HG02970 (cell line): ENCODE data around the gene CMYA5.
"Not testable (repeated sequence)": the region's sequence is repeated elsewhere in the genome, so short reads cannot be mapped to it uniquely, and the experiment has no call there.

Source experiments
- ATAC-seq: cut with Tn5 transposase; IDR thresholded peaks from one replicate; pipeline ENCODE4 v1.9.1; 2021; ENCODE audit warnings: mild to moderate bottlenecking, moderate library complexity, moderate number of reproducible peaks; ENCODE audit not compliant: unreplicated experiment, low FRiP score

CMYA5 gene

GRCh38 chr5:79702606-79703380, 13.2 kb downstream of the CMYA5 start:
- no peak for ATAC-seq

DNA sequence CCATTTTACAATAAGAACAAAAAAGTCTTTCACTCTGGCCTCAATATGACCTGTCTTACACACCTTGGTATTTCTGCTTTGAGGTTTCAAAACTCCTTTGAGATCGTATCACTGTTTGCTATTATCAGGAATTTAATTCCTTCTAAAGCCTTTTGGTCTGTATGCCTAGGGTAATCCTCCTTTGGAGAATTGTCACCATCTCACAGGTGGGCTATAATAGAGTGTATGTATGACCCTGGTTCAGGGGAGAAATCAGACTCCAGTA, 13.7 kb downstream of the CMYA5 start:
- no peak for ATAC-seq

DNA sequence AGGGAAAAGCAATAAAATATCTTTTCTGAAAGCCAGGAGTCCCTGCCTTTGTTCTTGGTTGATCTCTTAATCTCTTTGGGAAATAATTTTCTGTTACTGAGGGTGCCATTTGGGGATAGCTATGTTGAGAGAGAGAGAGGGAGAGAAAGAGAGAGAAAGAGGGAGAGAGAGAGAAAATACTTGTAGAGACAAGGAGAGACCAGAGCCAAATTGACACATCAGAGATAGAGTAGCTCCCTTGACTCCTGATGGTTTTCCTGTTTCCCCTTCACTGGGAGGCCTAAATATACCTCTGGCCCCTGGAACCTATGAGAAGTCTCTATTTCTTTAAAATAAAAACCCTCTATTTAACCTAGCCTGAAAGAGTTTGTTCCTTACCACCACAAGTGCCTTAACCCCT, 14.9 kb downstream of the CMYA5 start:
- no peak for ATAC-seq

GRCh38 chr5:79705632-79706031, 16.0 kb downstream of the CMYA5 start:
- ATAC-seq: no peak

GRCh38 chr5:79706317-79706716, 16.7 kb downstream of the CMYA5 start:
- ATAC-seq: not testable (repeated sequence)

- no peak for ATAC-seq
These were observed 17.9 kb downstream of the CMYA5 start for GRCh38 chr5:79707535-79707934.

- ATAC-seq: no peak
These were observed 23.1 kb downstream of the CMYA5 start for GRCh38 chr5:79712741-79713140.

GRCh38 chr5:79713727-79714126, 24.1 kb downstream of the CMYA5 start:
- ATAC-seq: no peak

DNA sequence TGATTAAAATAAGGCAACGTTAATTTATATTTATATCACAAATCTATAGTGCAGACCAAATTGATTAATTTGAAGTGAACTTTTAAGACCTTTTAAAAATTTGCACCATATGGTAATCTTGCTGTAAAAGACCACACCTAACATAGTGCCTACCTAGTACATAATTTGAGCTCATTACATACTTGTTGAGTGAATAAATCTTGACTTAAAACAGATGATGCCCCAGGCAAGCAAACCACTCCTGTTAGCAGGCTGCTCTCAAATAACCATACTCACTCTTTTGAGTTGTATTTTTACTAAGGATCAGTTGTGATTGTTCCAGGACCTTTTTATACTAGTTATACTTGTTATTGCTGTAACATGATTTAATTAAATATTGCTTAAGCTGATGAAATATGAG, 27.2 kb downstream of the CMYA5 start:
- ATAC-seq: no peak

DNA sequence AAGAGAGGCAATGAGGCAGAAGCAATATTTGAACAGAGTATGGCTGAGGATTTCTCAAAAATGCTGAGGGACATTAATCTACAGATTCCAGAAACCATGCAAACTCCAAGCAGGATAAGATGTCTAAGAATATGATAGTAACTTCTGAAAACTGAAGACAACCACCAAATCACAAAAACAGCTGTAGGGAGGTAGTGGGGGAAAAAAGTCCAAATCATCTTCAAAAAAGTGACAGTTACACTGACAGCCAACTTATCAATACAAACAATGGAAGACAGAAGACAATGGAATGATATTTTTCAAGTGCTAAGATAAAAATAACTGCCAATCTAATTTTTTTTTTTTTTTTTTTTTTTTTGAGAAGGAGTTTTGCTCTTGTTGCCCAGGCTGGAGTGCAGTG, 30.5 kb downstream of the CMYA5 start:
- ATAC-seq: no peak

DNA sequence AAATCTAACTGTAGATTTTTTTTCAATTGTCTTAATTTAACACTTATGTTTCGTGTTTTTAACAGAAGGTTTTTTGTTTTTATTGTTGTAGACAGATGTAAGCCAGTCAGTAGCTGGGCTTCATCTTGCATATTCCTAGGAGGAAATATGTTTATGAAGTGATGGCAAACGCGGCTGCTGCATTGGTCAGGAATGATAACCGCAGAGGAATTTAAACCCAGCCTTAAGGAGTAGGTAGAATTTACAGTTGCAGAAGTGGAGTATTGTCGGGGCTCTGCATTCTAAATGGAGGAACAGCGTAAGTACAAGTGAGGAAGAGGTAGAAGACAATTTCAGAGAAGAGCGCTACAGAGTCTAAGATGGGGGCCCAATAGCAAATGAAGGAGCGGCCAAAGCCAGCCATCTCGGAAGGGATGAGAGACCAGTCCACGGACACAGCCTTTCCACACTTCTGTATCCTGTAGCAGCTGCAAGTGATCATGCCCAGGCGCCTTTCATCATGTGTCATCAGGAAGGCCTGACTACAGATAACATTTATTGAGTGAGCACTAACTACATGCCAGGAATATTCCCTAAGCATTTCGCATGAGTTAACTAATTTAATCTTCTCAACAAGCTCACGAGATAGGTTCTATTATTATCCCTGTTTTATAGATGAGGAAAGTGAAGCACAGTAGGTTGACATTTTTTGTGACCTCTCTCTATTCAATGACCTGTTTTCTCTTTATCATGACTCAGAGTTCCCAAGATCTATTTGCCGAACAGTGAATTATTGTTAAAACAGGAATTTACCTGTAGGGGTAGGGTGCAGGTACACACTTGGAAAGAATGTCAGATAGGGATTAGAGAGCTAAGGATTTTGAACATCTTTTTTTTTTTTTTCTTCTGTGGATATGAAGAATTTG, 38.1 kb downstream of the CMYA5 start:
- no peak for ATAC-seq

DNA sequence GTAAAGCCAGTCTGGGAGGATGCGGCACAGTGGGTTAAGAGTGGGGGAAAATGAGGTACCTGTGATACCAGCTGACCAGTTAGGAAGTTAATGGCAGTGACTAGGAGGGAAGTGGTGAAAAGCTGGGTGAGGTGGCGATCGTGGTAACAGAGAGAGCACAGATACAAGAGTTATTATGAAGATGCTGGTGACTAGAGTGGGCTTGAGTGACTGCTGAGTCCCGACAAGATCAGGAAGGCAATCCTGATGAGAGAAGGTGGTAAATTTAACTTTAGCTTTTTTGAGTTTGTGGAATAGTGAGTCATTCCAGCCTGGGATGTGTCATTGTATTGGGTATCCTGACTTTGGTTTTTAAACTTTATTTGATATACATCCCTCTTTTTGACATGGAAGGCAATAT, 38.8 kb downstream of the CMYA5 start:
- ATAC-seq: no peak

DNA sequence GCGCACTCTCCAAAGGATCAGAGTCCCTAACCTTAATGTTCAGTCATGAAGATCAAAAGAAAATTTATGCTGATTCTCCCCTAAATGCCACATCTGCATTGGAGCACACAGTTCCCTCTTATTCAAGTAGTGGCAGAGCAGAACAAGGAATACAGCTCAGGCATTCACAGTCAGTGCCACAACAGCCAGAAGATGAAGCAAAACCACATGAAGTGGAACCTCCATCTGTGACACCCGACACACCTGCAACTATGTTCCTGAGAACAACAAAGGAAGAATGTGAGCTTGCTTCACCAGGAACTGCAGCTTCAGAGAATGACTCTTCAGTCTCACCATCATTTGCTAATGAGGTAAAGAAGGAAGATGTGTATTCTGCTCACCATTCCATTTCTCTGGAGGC, 40.0 kb downstream of the CMYA5 start:
- no peak for ATAC-seq

DNA sequence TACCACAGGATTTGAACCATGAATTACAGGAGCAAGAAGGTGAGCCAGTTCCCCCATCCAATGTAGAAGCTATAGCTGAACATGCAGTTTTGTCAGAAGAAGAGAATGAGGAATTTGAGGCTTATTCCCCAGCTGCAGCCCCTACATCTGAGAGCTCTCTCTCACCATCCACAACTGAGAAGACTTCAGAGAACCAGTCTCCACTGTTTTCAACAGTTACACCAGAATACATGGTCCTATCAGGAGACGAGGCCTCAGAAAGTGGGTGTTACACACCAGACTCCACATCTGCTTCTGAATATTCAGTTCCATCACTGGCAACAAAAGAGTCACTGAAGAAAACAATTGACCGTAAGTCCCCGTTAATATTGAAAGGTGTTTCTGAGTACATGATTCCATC, 40.9 kb downstream of the CMYA5 start:
- ATAC-seq: no peak

GRCh38 chr5:79731775-79732174, 42.1 kb downstream of the CMYA5 start:
- ATAC-seq: no peak

- ATAC-seq: no peak
These were observed 47.2 kb downstream of the CMYA5 start for GRCh38 chr5:79736528-79737514.

GRCh38 chr5:79738349-79738748, 48.7 kb downstream of the CMYA5 start:
- ATAC-seq: no peak

DNA sequence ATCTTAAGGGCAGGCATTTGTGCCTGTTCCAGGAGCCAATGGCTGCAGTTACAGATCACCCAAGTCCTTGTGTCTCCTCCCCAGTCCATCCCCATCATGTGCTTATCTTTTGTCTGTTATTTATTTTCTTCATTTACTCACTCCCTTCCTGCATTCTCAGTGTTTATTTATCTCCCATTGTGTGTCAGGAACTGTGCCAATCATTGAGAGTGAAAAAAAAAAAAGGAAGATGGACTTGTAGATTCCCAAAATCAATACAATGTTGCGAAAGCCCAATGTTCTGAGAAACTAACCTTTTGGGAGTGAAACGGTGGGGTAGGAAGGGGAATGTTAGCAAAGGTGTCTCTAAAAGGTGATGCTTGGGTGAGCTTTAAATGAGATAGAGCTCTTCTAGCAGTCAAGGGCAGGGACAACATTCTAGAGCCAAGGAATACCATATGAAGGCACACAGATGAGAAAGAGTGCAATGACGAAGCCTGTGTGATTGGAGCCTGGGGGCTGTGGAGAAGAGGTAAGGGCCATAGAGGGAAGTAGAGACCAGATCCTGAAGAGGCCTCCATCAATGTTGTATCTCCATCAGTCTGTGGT, 53.0 kb downstream of the CMYA5 start:
- no peak for ATAC-seq

DNA sequence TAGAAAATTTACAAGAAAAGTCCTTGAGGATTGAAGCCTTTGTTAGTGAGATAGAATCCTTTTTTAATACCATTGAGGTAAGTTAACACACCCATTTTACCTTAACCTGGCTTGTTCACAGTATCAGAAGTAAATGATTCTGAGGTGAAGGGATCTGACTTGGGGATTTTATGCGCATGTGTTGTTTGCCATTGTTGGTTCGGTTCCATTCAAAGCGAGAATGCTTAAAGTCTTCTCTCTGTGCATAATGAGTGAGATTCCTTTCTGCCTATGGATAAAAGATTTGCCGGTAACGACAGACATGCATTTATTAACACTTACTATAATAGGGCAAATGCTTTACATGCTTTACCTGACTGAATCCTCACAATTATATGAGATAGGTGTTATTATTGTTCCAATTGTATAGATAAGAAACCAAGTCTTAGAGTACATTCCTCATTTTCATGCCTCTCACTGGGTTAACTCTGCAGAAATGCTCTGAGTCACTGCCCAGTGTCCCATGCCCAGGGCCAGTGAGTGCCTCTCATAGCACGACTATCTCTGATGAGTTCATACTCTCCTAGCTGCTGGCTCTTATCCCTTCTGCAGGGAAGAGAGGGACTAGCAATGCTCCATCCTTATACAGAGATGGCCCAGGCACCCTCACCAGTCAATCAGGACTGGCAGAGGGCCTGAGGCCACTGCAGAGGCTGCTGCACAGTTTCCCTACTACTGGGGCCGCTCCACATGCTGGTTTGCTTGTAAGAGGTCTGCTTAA, 54.4 kb downstream of the CMYA5 start:
- ATAC-seq: no peak

DNA sequence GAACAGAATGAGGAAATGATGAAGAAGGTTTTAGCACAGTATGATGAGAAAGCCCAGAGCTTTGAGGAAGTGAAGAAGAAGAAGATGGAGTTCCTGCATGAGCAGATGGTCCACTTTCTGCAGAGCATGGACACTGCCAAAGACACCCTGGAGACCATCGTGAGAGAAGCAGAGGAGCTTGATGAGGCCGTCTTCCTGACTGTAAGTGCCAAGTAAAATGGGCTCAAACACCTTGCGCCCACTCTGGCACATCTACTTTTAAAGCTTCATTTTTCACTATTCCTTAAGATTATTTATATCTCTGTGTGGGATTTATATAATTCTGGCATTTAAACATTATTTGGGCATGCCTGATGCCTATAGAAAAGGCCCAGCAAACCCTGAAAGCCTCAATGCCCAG, 55.6 kb downstream of the CMYA5 start:
- no peak for ATAC-seq
